RWPE1 (cell line): ENCODE measurements around the gene PLAA.

Experiments
- CTCF ChIA-PET: fragments of 350-600 bp; sonication (Branson Sonifier 250); formaldehyde crosslinking; extraction: SDS; loops from one replicate; lab custom pipeline; 2021; lab: Yijun Ruan, JAX
- POLR2A ChIA-PET: fragments of 400-600 bp; formaldehyde crosslinking; extraction: SDS; loops from one replicate; lab custom pipeline; 2020; ENCODE audit warnings: antibody characterized with exemption; ENCODE audit not compliant: low non-redundant PET; lab: Yijun Ruan, JAX
- DNase-seq: peaks from one replicate; pipeline ENCODE4 v3.0.0; 2012; ENCODE audit warnings: low spot score
- H3K27ac ChIP-seq: fragments of 450-650 bp; 2 replicates; pipeline ENCODE4 v1.5.1; 2017
- CTCF ChIP-seq: fragments of 450-650 bp; conservative IDR thresholded peaks from 2 replicates; pipeline ENCODE4 v1.5.1; 2017; ENCODE audit warnings: low read depth, mild to moderate bottlenecking

The PLAA gene

DNA sequence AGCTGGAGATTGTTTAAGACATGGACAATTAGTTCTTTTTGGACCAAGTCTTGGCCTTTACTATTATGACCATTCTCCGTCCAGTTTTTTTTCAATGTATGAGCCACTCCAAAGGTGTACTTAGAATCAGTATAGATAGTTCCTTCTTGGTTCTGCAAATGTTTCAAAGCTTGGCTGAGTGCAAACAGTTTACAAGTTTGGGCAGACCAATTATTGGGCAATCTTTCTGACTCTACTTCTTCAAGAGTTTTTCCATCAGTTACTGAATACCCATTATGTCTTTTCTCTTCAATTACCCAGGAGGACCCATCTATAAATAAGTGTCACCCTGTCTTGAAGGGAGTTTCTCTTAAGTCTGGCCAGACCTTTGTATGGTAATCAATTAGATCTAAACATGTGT lies 24.7 kb upstream of the PLAA start:
- TF ChIP-seq CTCF = no peak
- ChIA-PET POLR2A (no interaction called here), CTCF (no interaction called here)
- H3K27ac ChIP-seq = no peak overlapping the region
- DNase-seq = no peak

GRCh38 chr9:26956860-26957233 lies 9.8 kb upstream of the PLAA start:
- no peak for TF ChIP-seq CTCF
- CTCF ChIA-PET = no interaction called here
- H3K27ac ChIP-seq = peak overlapping the region; percentile 85
- DNase-seq = no peak
- POLR2A ChIA-PET = no interaction called here

GRCh38 chr9:26955921-26956859 lies 9.1 kb upstream of the PLAA start, which contains the start of gene IFT74:
TSS of gene IFT74 (plus strand) at chr9:26956412. CDS start at chr9:26961968, 5,556 bp downstream.
- no peak for TF ChIP-seq CTCF
- POLR2A ChIA-PET = interaction anchor here (0.6 kb wide), 1 partner anchor 60 kb away, joined by 3 read pairs; no protein-coding TSS in a partner anchor

GRCh38 chr9:26955222-26955903 lies 8.3 kb upstream of the PLAA start:
- TF ChIP-seq CTCF = no peak
- no peak overlapping the region for H3K27ac ChIP-seq
- DNase-seq = no peak
- ChIA-PET POLR2A (interaction anchor here (0.6 kb wide), 1 partner anchor 59 kb away, joined by 3 read pairs; no protein-coding TSS in a partner anchor), CTCF (interaction anchor here (0.6 kb wide), 1 partner anchor 61 kb away, joined by 4 read pairs; no protein-coding TSS in a partner anchor)

More at GRCh38 chr9:26955921-26956859, 9.1 kb upstream of the PLAA start, which contains the start of gene IFT74:
- CTCF ChIA-PET = interaction anchor here (0.6 kb wide), 1 partner anchor 60 kb away, joined by 4 read pairs; no protein-coding TSS in a partner anchor
- H3K27ac ChIP-seq = peak within 1 kb of the TSS; percentile 85
- peak; percentile 99 for DNase-seq

DNA sequence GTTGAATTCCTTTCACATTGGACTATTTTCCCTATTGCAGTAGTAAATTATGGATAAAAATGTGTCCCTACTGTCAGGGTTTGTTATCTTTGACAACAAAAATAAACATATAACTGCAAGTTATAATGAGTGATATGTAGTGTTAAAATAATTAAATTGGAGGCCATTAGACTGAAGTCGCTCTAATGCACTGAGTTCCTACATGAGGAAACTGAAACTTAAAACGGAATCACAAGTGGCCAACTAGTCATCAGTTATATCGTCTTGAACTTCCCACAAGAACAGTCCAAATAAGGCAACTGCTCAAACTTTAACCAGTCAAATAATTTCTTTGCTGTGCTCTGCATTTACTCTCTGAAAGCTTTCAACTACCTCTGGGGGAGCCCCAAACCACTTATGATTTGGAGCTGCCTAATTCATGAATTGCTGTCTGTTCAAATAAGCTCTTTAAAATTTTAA lies 7.0 kb upstream of the PLAA start:
- no peak for DNase-seq
- ChIA-PET POLR2A (no interaction called here), CTCF (no interaction called here)
- no peak overlapping the region for H3K27ac ChIP-seq
- no peak for TF ChIP-seq CTCF

DNA sequence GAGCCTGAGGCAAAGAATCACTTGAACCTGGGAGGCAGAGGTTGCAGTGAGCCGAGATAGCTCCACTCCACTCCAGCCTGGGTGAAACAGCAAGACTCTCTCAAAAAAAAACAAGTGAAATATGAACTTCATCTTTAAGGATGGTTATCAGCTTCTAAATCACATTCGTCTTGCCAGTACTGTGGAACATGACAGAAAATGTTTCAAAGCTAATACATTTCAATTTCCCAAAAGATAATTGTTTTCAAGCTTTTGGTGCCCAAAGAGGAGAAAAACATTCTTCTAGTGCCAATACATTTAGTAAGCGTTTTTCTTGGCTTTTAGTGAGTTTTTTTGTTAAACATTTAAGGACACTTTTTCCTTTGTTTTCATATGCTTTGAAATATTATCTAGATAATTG lies 4.8 kb upstream of the PLAA start:
- no peak overlapping the region for H3K27ac ChIP-seq
- CTCF ChIA-PET = interaction anchor here (0.5 kb wide), 1 partner anchor 387 kb away, joined by 4 read pairs; no protein-coding TSS in a partner anchor
- no peak for DNase-seq
- no peak for TF ChIP-seq CTCF
- POLR2A ChIA-PET = no interaction called here
